Measurements from ENCODE around the gene GRB7. TPM values are rescaled to one million over a fixed set of nuclear protein-coding genes. Genes with fewer than 3 reads are reported as not detected.

Gene GRB7
- total RNA-seq, 2 experiments from 2014 or later: 2.0 to 2.1 TPM

DNA sequence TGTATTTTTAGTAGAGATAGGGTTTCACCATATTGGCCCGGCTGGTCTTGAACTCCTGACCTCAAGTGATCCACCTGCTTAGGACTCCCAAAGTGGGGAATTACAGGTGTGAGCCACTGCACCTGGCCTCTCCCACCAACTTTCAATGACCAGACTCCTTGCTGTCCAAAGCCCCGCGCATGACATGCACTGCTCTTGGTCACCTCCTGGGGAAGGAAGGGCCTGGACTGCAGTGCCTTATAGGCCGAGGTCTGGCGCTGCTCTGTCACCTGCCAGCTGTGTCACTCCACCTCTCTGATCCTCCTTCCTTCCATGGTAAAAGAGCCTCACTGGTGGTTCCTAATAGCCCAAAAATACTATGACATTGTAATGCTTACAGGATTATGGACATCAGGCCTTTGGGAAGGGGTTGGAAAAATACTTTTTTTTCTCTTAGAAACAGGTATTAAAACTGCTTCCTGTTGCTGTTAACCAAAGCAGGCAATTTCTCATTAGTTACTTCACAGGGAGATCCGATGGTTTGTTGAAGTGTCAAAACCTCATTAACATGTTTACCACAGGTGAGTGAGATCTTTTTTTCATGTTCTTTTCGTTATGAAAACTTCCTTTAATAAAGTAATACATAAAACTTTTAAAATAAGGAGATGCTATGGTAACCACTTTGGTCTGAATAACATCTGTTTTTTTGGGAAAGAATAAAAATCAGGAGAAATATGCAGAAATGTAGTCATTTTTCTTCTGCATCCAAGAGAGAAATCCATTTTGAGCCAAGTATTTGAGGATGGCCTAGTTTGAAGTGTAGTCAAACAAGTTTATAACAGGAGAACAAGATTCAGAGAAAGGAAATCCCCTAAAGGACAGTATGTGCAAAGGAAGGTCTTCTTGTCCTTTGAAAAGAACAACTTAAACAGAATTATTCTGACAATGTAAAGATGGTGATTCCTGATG is 35.5 kb downstream of the GRB7 start:
- CTCF ChIA-PET: no interaction called here
- Mint-ChIP-seq H3K27ac (peak overlapping the region; percentile 74), H3K4me3 (no peak overlapping the region), H3K27me3 (ENCODE audit: low read depth) (no peaks in the 10 kb centered on the region), H3K4me1 (ENCODE audit: low read depth) (peaks cover 97% of the 10 kb centered on the region), H3K9me3 (no peaks in the 10 kb centered on the region), H3K36me3 (ENCODE audit: low read depth) (peaks cover 29% of the 10 kb centered on the region)
- no peak for DNase-seq
- intact Hi-C loops (cut with micrococcal nuclease): loop anchor here (5.0 to 10.0 kb wide), 3 partner anchors 371 to 1071 kb away; partner anchors contain the start of genes CDC6 and FBXL20

DNA sequence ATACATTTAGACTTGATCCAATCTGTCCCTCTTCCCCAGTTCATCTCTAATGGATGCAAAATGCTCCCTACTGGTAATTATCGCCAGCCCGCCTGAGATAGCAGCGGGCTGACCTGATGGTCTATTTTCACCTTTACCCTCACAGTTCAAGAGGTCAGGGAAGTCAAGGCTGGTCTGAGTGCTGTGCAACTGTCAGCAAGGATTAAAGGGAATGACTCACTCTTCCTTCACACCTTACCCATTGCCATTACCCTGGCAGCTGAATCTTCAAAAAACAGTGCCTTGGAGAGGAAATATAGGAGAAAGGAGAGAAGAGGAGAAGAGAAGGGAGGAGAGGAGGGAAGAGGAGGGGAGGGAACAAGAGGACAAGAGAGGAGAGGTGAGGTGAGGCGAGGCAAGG is 36.3 kb downstream of the GRB7 start:
- intact Hi-C loops (cut with micrococcal nuclease): loop anchor here (5.0 to 10.0 kb wide), 3 partner anchors 372 to 1072 kb away; partner anchors contain the start of genes CDC6 and FBXL20
- Mint-ChIP-seq H3K4me1 (ENCODE audit: low read depth) (peaks cover 96% of the 10 kb centered on the region), H3K9me3 (no peaks in the 10 kb centered on the region), H3K4me3 (no peak overlapping the region), H3K27me3 (ENCODE audit: low read depth) (no peaks in the 10 kb centered on the region), H3K36me3 (ENCODE audit: low read depth) (peaks cover 28% of the 10 kb centered on the region), H3K27ac (peak overlapping the region; percentile 85)
- DNase-seq: no peak
- CTCF ChIA-PET: no interaction called here

DNA sequence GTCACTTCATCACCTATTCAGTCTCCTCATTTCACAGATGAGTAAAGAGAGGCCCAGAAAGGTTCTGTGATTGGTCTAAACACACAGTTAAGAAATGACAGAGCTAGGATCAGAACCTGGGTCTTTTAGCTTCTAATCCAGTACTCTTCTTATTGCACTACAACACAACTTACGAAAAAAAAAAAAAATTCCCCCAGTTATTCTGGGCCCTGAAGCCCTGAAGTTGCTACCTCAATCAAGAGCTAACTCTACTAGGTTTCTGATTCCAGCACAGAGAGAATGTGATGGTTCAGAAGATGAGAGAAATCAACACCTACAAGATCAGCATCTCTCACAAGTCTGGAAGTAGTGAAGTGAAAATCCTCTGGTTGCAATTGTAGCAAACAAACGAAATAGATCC is 37.3 kb downstream of the GRB7 start:
- H3K4me3 Mint-ChIP-seq: no peak overlapping the region
- CTCF ChIA-PET: interaction anchor here (0.6 to 1.4 kb wide), 7 partner anchors 18 to 154 kb away, joined by 3 to 4 read pairs (median 3); no protein-coding TSS in a partner anchor
- H3K36me3 Mint-ChIP-seq (ENCODE audit: low read depth): peaks cover 29% of the 10 kb centered on the region

DNA sequence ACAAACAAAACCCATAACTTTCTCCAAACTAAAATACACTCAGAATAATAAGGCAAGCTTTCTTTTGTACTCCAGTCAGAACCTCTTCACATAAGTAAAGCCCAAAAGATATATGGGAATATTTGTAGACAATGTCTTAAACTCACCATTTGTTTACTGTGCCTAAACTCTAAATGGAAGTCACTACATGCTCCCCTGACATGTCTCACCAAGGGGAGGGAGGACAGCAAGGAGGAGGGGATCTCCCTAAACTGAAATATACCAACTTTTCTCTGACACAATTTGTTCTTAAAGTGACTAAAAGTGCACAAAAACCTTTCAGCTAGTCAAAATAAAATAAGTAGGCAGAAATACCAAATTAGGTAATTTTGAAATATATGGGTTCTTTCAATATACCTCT is 38.5 kb downstream of the GRB7 start:
- intact Hi-C loops (cut with micrococcal nuclease): loop anchor here (1.0 to 10.0 kb wide), 2 partner anchors 91 to 509 kb away; partner anchors contain the start of gene CDC6
- no peaks in the 10 kb centered on the region for H3K9me3 Mint-ChIP-seq
- CTCF ChIA-PET: interaction anchor here (0.8 to 2.0 kb wide), 6 partner anchors 15 to 151 kb away, joined by 3 to 6 read pairs (median 4); no protein-coding TSS in a partner anchor
- H3K27me3 Mint-ChIP-seq (ENCODE audit: low read depth): no peaks in the 10 kb centered on the region
- DNase-seq: peak; percentile 53
- peaks cover 83% of the 10 kb centered on the region for H3K4me1 Mint-ChIP-seq (ENCODE audit: low read depth)
- peak overlapping the region; percentile 82 for H3K27ac Mint-ChIP-seq
- H3K4me3 Mint-ChIP-seq: peak overlapping the region; percentile 42
- peaks cover 31% of the 10 kb centered on the region for H3K36me3 Mint-ChIP-seq (ENCODE audit: low read depth)

More for the DNA sequence above, 37.3 kb downstream of the GRB7 start:
- Mint-ChIP-seq H3K27me3 (ENCODE audit: low read depth) (no peaks in the 10 kb centered on the region), H3K27ac (peak overlapping the region; percentile 81), H3K9me3 (no peaks in the 10 kb centered on the region), H3K4me1 (ENCODE audit: low read depth) (peaks cover 88% of the 10 kb centered on the region)
- no peak for DNase-seq
- intact Hi-C loops (cut with micrococcal nuclease): loop anchor here (10.0 kb wide), 1 partner anchor 510 kb away; the partner anchor contains the start of gene CDC6

DNA sequence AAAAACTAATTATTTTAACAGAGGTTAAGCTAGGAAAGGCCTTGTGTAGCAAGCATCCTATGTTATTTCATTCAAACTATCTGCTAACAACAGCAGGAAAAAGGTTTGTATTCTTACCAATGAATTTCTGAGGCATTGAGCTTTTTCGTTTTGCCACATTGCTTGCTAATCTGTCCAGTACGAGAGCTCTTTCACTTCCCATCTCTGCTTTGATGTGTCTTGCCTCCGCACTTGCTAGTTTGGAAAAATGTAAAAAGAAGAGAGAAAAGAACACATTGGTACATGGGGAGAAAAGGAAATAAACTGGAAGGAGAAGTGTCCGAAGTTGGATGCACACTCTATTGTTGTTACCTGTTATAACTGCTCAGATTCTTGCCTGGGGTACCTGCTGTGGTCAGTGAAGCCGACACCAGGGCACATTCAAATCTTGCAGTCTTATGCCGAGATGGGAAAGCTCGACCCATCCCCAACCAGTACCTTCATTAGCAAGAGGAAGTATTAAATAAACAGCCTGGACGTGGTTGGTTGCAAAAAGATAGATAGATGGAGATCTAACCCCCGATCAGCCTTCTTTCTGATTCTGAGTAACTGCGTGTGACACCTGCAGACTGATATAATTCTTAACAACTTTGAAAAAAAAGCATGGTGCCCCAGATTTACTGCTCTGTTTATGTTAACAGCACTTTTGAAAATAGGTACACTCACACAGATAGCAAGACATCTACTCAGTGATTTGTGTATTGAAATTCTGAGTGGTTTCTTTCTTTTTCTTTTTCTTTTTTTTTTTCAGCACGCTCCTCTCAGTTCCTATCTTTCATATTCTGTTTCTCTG is 40.0 kb downstream of the GRB7 start:
- H3K27ac Mint-ChIP-seq: peak overlapping the region; percentile 86
- DNase-seq: peak; percentile 34
- H3K4me1 Mint-ChIP-seq (ENCODE audit: low read depth): peaks cover 83% of the 10 kb centered on the region
- H3K36me3 Mint-ChIP-seq (ENCODE audit: low read depth): peaks cover 34% of the 10 kb centered on the region
- CTCF ChIA-PET: interaction anchor here (0.7 to 2.0 kb wide), 7 partner anchors 15 to 157 kb away, joined by 3 to 6 read pairs (median 3); no protein-coding TSS in a partner anchor
- intact Hi-C loops (cut with micrococcal nuclease): loop anchor here (1.0 to 10.0 kb wide), 5 partner anchors 7 to 507 kb away; partner anchors contain the start of gene CDC6
- H3K4me3 Mint-ChIP-seq: peak overlapping the region; percentile 74
- H3K27me3 Mint-ChIP-seq (ENCODE audit: low read depth): no peaks in the 10 kb centered on the region
- H3K9me3 Mint-ChIP-seq: no peaks in the 10 kb centered on the region

DNA sequence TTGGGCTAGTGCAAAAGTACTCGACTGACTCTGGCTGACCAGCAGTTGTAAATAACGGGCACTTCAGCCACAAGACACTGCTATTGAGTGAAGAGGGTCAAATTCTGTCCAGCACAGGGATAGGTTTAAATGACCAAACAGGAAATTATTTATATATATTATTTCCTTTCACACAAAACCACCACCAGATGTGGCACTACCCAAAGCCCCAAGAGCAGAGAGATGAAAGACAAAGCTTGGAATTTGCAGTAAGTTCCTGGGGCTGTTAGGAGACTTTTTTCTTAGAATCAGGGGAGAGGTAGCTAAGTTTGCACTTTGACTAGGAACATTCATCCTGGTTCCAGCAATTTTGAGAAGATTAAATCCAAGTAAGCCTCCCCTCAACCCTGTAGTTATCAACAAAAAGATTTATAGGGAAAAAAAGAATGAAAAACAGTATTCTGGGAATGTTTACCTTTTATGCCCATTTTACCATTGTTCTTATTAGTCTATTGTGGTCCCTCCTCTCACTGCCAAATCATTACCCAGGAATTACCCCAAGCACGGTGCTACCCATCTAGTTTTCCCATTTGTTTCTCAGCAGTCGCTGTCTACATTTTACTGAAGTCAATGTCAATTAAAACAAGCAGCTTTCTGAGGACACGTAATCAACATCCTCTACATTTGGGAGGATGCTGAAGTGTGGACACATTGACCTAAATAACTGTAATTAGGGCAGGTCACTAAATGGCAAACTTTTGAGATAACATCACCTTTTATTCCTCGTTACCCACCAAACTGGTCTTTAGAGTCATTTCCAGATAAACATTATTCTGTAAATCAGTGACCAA is 43.5 kb downstream of the GRB7 start:
- no peaks in the 10 kb centered on the region for H3K9me3 Mint-ChIP-seq
- intact Hi-C loops (cut with micrococcal nuclease): no loop called here
- no peak for DNase-seq
- H3K36me3 Mint-ChIP-seq (ENCODE audit: low read depth): peaks cover 36% of the 10 kb centered on the region
- peak overlapping the region; percentile 53 for H3K27ac Mint-ChIP-seq
- H3K27me3 Mint-ChIP-seq (ENCODE audit: low read depth): no peaks in the 10 kb centered on the region
- peaks cover 64% of the 10 kb centered on the region for H3K4me1 Mint-ChIP-seq (ENCODE audit: low read depth)
- CTCF ChIA-PET: interaction anchor here (0.7 to 1.0 kb wide), 2 partner anchors 45 to 160 kb away, joined by 3 read pairs; no protein-coding TSS in a partner anchor
- H3K4me3 Mint-ChIP-seq: no peak overlapping the region

DNA sequence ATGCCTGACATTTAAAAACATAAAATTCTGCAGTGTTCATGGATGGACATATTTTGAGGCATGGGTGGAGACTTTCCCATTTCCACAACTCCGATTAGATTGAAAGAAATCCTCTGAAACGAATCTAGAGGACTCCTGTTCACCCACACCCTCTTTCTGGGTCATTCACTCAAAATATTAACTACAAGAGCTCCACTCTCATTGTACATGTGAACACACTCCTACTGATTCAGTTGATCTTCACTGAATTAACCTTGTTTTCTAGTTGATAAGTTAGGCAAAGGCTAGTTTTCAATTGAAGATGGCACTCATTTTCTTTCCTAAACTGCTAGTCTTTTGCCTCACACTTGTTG is 44.1 kb downstream of the GRB7 start:
- CTCF ChIA-PET: interaction anchor here (2.0 kb wide), 1 partner anchor 10 kb away, joined by 9 read pairs; no protein-coding TSS in a partner anchor
- peaks cover 33% of the 10 kb centered on the region for H3K36me3 Mint-ChIP-seq (ENCODE audit: low read depth)
- DNase-seq: no peak
- H3K4me3 Mint-ChIP-seq: no peak overlapping the region
- H3K4me1 Mint-ChIP-seq (ENCODE audit: low read depth): peaks cover 59% of the 10 kb centered on the region
- H3K27me3 Mint-ChIP-seq (ENCODE audit: low read depth): no peaks in the 10 kb centered on the region
- intact Hi-C loops (cut with micrococcal nuclease): no loop called here
- no peaks in the 10 kb centered on the region for H3K9me3 Mint-ChIP-seq
- H3K27ac Mint-ChIP-seq: no peak overlapping the region

DNA sequence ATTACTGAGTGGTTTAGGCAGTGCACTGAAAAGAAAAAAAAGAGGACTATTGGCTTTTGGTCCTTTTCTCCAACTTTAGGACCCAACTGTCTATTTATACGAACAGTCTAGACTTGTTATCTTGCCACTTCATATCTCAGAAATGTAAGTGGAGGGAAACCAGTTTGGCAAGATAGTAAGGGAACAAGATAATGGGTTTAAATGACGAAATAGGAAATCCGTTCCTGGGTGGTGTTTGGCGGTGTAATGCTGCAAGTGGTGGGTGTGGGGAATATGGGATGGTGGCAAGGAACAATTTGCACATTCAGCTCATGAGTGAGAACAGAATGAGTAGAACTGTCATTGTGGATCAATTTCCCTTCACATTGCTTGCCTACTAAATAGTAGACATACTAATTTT is 44.7 kb downstream of the GRB7 start:
- DNase-seq: no peak
- Mint-ChIP-seq H3K27me3 (ENCODE audit: low read depth) (no peaks in the 10 kb centered on the region), H3K36me3 (ENCODE audit: low read depth) (peaks cover 38% of the 10 kb centered on the region), H3K4me3 (no peak overlapping the region), H3K4me1 (ENCODE audit: low read depth) (peaks cover 58% of the 10 kb centered on the region), H3K27ac (no peak overlapping the region), H3K9me3 (no peaks in the 10 kb centered on the region)
- CTCF ChIA-PET: interaction anchor here (0.5 to 2.0 kb wide), 2 partner anchors 10 to 200 kb away, joined by 6 to 9 read pairs; no protein-coding TSS in a partner anchor
- intact Hi-C loops (cut with micrococcal nuclease): no loop called here

DNA sequence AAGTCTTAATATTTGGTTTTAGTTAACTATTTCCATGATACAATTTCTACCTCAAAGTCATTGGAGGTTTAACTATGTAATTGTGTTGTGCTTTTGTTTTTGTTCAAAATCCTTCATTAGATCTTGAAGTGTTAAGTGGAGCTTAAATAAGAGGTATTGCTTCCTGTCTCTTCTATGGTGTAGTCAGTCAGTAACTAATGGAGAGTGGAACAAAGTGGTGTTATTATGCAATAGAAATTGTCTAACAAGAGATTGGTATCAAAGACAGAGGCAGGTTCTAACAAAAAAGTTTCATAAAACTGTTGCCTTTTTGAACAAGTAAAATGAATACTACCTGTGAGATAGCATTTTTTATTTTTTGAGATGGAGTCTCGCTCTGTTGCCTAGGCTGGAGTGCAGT is 45.2 kb downstream of the GRB7 start:
- no peak overlapping the region for H3K27ac Mint-ChIP-seq
- H3K4me1 Mint-ChIP-seq (ENCODE audit: low read depth): peaks cover 55% of the 10 kb centered on the region
- no peak overlapping the region for H3K4me3 Mint-ChIP-seq
- CTCF ChIA-PET: interaction anchor here (2.0 kb wide), 1 partner anchor 9 kb away, joined by 9 read pairs; no protein-coding TSS in a partner anchor
- intact Hi-C loops (cut with micrococcal nuclease): no loop called here
- DNase-seq: no peak
- peaks cover 40% of the 10 kb centered on the region for H3K36me3 Mint-ChIP-seq (ENCODE audit: low read depth)
- H3K27me3 Mint-ChIP-seq (ENCODE audit: low read depth): no peaks in the 10 kb centered on the region
- no peaks in the 10 kb centered on the region for H3K9me3 Mint-ChIP-seq

DNA sequence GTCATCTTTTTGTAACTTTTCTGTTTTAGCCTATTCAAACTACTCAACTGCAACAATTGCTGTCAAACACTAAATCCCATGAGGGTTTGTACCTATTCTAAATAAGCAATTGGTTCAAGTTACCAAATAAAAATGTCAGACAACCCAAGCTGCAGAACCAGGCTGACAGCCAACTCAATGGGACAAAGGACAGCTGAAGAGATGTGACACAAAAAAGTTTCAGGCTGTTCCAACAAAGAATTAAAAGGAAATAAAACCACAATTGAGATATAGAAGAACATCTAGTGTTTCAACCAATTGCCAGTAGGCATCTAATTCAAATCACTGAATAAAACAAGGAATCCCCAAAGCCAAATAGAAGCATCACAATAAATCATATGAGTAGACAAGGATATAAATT is 49.3 kb downstream of the GRB7 start:
- intact Hi-C loops (cut with micrococcal nuclease): no loop called here
- H3K27me3 Mint-ChIP-seq (ENCODE audit: low read depth): no peaks in the 10 kb centered on the region
- CTCF ChIA-PET: no interaction called here
- H3K27ac Mint-ChIP-seq: no peak overlapping the region
- DNase-seq: no peak
- H3K36me3 Mint-ChIP-seq (ENCODE audit: low read depth): peaks cover 51% of the 10 kb centered on the region
- peaks cover 41% of the 10 kb centered on the region for H3K4me1 Mint-ChIP-seq (ENCODE audit: low read depth)
- no peak overlapping the region for H3K4me3 Mint-ChIP-seq
- H3K9me3 Mint-ChIP-seq: no peaks in the 10 kb centered on the region

DNA sequence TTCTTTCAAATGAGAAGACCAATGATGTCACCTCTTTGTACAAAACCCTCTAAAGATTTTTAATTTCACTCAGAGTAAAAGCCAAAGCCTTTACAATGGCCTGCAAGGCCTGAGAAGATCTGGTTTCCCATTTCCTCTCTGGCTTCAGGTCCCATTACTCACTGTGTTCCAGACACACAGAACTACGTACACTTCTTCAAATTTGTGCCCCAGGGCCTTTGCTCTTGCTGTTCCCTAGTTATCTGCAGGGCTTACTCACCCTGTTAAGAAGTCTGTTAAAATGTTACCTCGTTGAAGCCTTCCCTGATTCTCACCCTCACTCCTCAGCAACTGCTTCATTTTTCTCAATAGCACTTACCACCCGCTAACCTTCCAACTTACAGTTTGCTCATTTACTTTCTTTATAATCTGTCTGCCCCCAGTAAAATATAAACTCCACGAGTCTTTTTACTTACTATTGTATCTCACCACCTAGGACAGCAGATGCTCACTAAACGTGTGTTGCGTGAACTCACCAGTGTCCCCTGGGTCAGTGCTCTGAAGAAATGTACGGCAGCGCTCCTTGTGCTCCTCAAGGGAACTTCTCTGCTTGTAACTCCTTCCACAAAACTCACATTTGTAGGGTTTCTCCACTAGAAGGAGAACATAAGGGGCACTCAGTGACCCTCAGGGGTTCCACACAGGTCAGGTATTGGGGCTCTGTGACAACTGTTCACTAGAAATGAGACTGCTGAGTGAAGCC is 50.2 kb downstream of the GRB7 start:
- Mint-ChIP-seq H3K27ac (no peak overlapping the region), H3K4me3 (no peak overlapping the region), H3K27me3 (ENCODE audit: low read depth) (no peaks in the 10 kb centered on the region), H3K4me1 (ENCODE audit: low read depth) (peaks cover 41% of the 10 kb centered on the region), H3K36me3 (ENCODE audit: low read depth) (peaks cover 51% of the 10 kb centered on the region), H3K9me3 (no peaks in the 10 kb centered on the region)
- CTCF ChIA-PET: no interaction called here
- DNase-seq: no peak
- intact Hi-C loops (cut with micrococcal nuclease): no loop called here
